CD14-positive monocyte (primary cell): ENCODE results near the gene IRF2. TPM values are rescaled to one million over a fixed set of nuclear protein-coding genes. Genes with fewer than 3 reads are reported as not detected.

Source experiments
- DNase-seq, 3 donors: peaks; one replicate each; pipeline ENCODE4 v3.0.0-alpha.2; 2011 to 2022
- H2AFZ ChIP-seq: 2 replicates; pipeline ENCODE4 v1.6.0; 2012; ENCODE audit warnings: mild to moderate bottlenecking, low read depth, low read length, inconsistent platforms; ENCODE audit not compliant: insufficient read depth, poor library complexity, severe bottlenecking
- H3K27ac ChIP-seq, 2 donors: 1 replicate in 1 of 2; 2 replicates in 1 of 2; pipeline ENCODE4 v1.5.1; 2012 to 2013; ENCODE audit warnings: low read length in 2 of 2, control low read depth in 1 of 2, inconsistent platforms in 1 of 2, low read depth in 1 of 2, mild to moderate bottlenecking in 1 of 2
- H3K27me3 ChIP-seq, 2 donors: one replicate each; pipeline versions ENCODE4 v1.6.0 to v1.6.1; 2011 to 2013; ENCODE audit warnings: low read length in 2 of 2; ENCODE audit not compliant: control insufficient read depth in 2 of 2, insufficient read depth in 2 of 2
- H3K36me3 ChIP-seq, 2 donors: replicated peaks in 1 of 2; 1 replicate in 1 of 2; 2 replicates in 1 of 2; pipeline versions ENCODE4 v1.5.1 to v1.6.1; 2012 to 2013; ENCODE audit warnings: low read length in 2 of 2, control low read depth in 1 of 2, inconsistent platforms in 1 of 2, mild to moderate bottlenecking in 1 of 2; ENCODE audit not compliant: insufficient read depth in 2 of 2, control insufficient read depth in 1 of 2
- H3K4me1 ChIP-seq, 2 donors: 1 replicate in 1 of 2; 2 replicates in 1 of 2; pipeline versions ENCODE4 v1.5.1 to v1.6.1; 2012 to 2013; ENCODE audit warnings: low read length in 2 of 2, control low read depth in 1 of 2, inconsistent platforms in 1 of 2, mild to moderate bottlenecking in 1 of 2, moderate library complexity in 1 of 2; ENCODE audit not compliant: insufficient read depth in 2 of 2, control insufficient read depth in 1 of 2
- H3K4me2 ChIP-seq: replicated peaks from 2 replicates; pipeline ENCODE3; 2012; ENCODE audit warnings: low read length, moderate library complexity, mild to moderate bottlenecking; ENCODE audit not compliant: poor library complexity, severe bottlenecking; ENCODE audit errors: extremely low read depth
- H3K4me3 ChIP-seq, 3 experiments: fragments of 200-600 bp in 1 of 3; sonication (generic) in 1 of 3; replicated peaks in 1 of 3; 1 replicate in 2 of 3; 2 replicates in 1 of 3; pipeline ENCODE4 v1.5.1; 2011 to 2013; ENCODE audit warnings: low read length in 3 of 3, mild to moderate bottlenecking in 3 of 3, control low read depth in 2 of 3, low read depth in 2 of 3, inconsistent platforms in 1 of 3, moderate library complexity in 1 of 3
- H3K79me2 ChIP-seq: 2 replicates; pipeline ENCODE4 v1.6.0; 2012; ENCODE audit warnings: mild to moderate bottlenecking, control low read depth, inconsistent platforms, low read length, moderate library complexity; ENCODE audit not compliant: insufficient read depth
- H3K9ac ChIP-seq: 2 replicates; pipeline ENCODE4 v1.6.0; 2017; ENCODE audit warnings: low read length, mild to moderate bottlenecking; ENCODE audit not compliant: insufficient read depth, poor library complexity, severe bottlenecking
- H3K9me3 ChIP-seq, 2 donors: replicated peaks in 1 of 2; 1 replicate in 1 of 2; 2 replicates in 1 of 2; pipeline versions ENCODE4 v1.5.1 to v1.6.1; 2012 to 2013; ENCODE audit warnings: low read length in 2 of 2, control low read depth in 1 of 2; ENCODE audit not compliant: control insufficient read depth in 1 of 2, insufficient read depth in 1 of 2
- H4K20me1 ChIP-seq: 2 replicates; pipeline ENCODE4 v1.6.0; 2012; ENCODE audit warnings: mild to moderate bottlenecking, low read length, control low read depth, moderate library complexity; ENCODE audit not compliant: insufficient read depth
- H3K27ac Mint-ChIP-seq, 7 donors: one replicate each; pipeline ENCODE4 v1.8.0; 2020; ENCODE audit warnings: mild to moderate bottlenecking in 7 of 7, mixed read lengths in 7 of 7, moderate library complexity in 6 of 7, inconsistent platforms in 2 of 7
- H3K27me3 Mint-ChIP-seq, 3 donors: one replicate each; pipeline ENCODE4 v1.8.0; 2021 to 2022; ENCODE audit warnings: low read depth in 3 of 3, mild to moderate bottlenecking in 3 of 3, mixed read lengths in 3 of 3, moderate library complexity in 3 of 3, inconsistent platforms in 1 of 3
- H3K36me3 Mint-ChIP-seq, 2 donors: one replicate each; pipeline ENCODE4 v1.8.0; 2020; ENCODE audit warnings: mixed read lengths in 2 of 2, inconsistent platforms in 1 of 2, mild to moderate bottlenecking in 1 of 2
- H3K4me1 Mint-ChIP-seq: one replicate; pipeline ENCODE4 v1.8.0; 2020; ENCODE audit warnings: mild to moderate bottlenecking, mixed read lengths
- H3K4me3 Mint-ChIP-seq, 2 donors: one replicate each; pipeline ENCODE4 v1.8.0; 2020; ENCODE audit warnings: mild to moderate bottlenecking in 2 of 2, mixed read lengths in 2 of 2, moderate library complexity in 1 of 2
- H3K9me3 Mint-ChIP-seq, 7 donors: one replicate each; pipeline ENCODE4 v1.8.0; 2020 to 2022; ENCODE audit warnings: mixed read lengths in 7 of 7, mild to moderate bottlenecking in 6 of 7, moderate library complexity in 6 of 7, inconsistent platforms in 2 of 7
- CTCF ChIP-seq: fragments of 200-600 bp; IDR thresholded peaks from one replicate; pipeline ENCODE4 v1.8.0; 2022; ENCODE audit warnings: antibody characterized with exemption, mild to moderate bottlenecking
- WGBS: methylation state at CpG from one replicate; pipeline ENCODE4 v1.1.5; 2013; ENCODE audit warnings: missing lambda C conversion rate; ENCODE audit not compliant: insufficient coverage; 5-methylcytosine and 5-hydroxymethylcytosine counted together
- intact Hi-C, 2 donors: fragments of 100-400 bp; cut with micrococcal nuclease; formaldehyde crosslinking; loops; one replicate each; pipeline versions ENCODE4 v1.15.0 to v1.15.1; 2023
- polyA plus RNA-seq, 3 donors: library from polyadenylated mRNA; depleted of rRNA in 1 of 3; unstranded in 2 of 3; stranded (reverse) in 1 of 3; fragments of 300-500 nt in 2 of 3; fragments of >200 nt in 1 of 3; fragmentation: Illumina TruSeq in 2 of 3; gene quantifications; 1 replicate in 2 of 3; 2 replicates in 1 of 3; pipeline ENCODE4 v1.2.3, GENCODE V29; 2012 to 2021

IRF2 gene
- polyA plus RNA-seq, 3 donors, result 51.3 to 76.8 (median 56.1) TPM

- Histone ChIP-seq H3K9me3 (no peaks in the 10 kb centered on the region), H3K36me3 (peaks cover 0 to 30% of the 10 kb centered on the region in 2 donors), H4K20me1 (peaks cover 99% of the 10 kb centered on the region), H3K4me2 (no peak overlapping the region), H3K27ac (peak overlapping the region in 1 of 2 donors; percentile 32), H3K4me1 (peaks cover 27 to 30% of the 10 kb centered on the region in 2 donors), H3K4me3 (no peak overlapping the region), H2AFZ (no peak overlapping the region), H3K79me2 (peaks cover 92% of the 10 kb centered on the region), H3K27me3 (no peaks in the 10 kb centered on the region), H3K9ac (no peak overlapping the region)
- peak overlapping the region in 4 of 7 donors; percentile 12 to 63 (median 54) for H3K27ac Mint-ChIP-seq
- no peak overlapping the region for H3K4me3 Mint-ChIP-seq
- TF ChIP-seq CTCF, result no peak
- no peaks in the 10 kb centered on the region for H3K27me3 Mint-ChIP-seq
- H3K4me1 Mint-ChIP-seq, result peaks cover 55% of the 10 kb centered on the region
- no peak for DNase-seq
- intact Hi-C loops, result no loop called here
- 90% methylated on average over 17 of the region's 20 CpGs for WGBS
- H3K9me3 Mint-ChIP-seq, result no peaks in the 10 kb centered on the region
- H3K36me3 Mint-ChIP-seq, result peaks cover 17 to 30% of the 10 kb centered on the region in 2 donors
These were observed 34.3 kb downstream of the IRF2 start for GRCh38 chr4:184439856-184440594.

GRCh38 chr4:184439386-184439785 is 35.0 kb downstream of the IRF2 start:
- Histone ChIP-seq H3K27me3 (no peaks in the 10 kb centered on the region), H3K79me2 (peaks cover 92% of the 10 kb centered on the region), H3K4me3 (no peak overlapping the region), H3K4me2 (no peak overlapping the region), H4K20me1 (peaks cover 99% of the 10 kb centered on the region), H2AFZ (no peak overlapping the region), H3K4me1 (peaks cover 24 to 25% of the 10 kb centered on the region in 2 donors), H3K9me3 (no peaks in the 10 kb centered on the region), H3K27ac (no peak overlapping the region), H3K36me3 (peaks cover 0 to 36% of the 10 kb centered on the region in 2 donors), H3K9ac (no peak overlapping the region)
- Mint-ChIP-seq H3K27ac (peak overlapping the region in 1 of 7 donors; percentile 12), H3K27me3 (no peaks in the 10 kb centered on the region), H3K9me3 (no peaks in the 10 kb centered on the region), H3K4me1 (peaks cover 48% of the 10 kb centered on the region), H3K36me3 (peaks cover 17 to 30% of the 10 kb centered on the region in 2 donors), H3K4me3 (no peak overlapping the region)
- TF ChIP-seq CTCF, result no peak
- intact Hi-C loops, result no loop called here
- WGBS, result 100% methylated on average over 2 of the region's 4 CpGs
- DNase-seq, result no peak
